A204.1 (cell line): ENCODE results near the gene ZNF205.
"Not testable (repeated sequence)": the region's sequence is repeated elsewhere in the genome, so short reads cannot be mapped to it uniquely, and the experiment has no call there.

Experiments
- FAIRE-seq: peaks from 2 replicates; lab custom pipeline; 2012; peaks lifted over from hg19 to GRCh38; lab: Jason Lieb, UNC

Gene ZNF205

DNA sequence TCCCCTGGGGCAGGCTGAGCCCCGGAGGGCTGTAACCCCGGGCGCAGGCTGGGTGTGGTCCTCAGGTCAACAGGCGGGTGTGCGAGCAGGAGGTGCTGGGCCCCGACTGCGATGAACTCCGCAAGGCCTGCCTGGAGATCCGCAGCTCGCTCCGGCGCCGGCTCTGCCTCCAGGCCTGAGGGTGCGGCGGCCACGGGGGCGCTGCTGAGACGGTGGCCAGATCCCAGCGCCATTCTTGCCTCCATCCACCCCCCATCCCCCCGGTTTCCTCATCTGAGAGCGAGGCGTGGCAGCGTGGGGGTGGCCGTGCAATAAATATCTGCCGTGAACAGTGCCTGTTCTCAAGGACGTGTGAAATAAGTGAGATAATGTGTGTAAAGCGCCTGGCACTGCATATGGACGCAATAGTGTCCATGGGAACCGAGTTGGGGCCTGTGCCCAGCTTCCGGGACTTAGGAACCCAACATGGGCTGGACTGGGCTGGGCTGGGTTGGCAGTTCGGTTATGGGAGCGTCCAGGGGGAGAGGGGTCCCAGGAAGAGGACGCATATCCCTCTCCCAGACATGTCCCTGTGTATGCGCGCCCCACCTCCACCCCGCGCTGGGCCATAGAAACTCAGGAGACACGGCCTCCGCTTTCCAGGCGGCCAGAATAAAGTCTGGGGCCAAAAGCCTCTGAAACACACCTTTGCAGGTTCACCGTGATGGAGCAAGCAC is 37.4 kb downstream of the ZNF205 start:
- FAIRE-seq, result no peak

DNA sequence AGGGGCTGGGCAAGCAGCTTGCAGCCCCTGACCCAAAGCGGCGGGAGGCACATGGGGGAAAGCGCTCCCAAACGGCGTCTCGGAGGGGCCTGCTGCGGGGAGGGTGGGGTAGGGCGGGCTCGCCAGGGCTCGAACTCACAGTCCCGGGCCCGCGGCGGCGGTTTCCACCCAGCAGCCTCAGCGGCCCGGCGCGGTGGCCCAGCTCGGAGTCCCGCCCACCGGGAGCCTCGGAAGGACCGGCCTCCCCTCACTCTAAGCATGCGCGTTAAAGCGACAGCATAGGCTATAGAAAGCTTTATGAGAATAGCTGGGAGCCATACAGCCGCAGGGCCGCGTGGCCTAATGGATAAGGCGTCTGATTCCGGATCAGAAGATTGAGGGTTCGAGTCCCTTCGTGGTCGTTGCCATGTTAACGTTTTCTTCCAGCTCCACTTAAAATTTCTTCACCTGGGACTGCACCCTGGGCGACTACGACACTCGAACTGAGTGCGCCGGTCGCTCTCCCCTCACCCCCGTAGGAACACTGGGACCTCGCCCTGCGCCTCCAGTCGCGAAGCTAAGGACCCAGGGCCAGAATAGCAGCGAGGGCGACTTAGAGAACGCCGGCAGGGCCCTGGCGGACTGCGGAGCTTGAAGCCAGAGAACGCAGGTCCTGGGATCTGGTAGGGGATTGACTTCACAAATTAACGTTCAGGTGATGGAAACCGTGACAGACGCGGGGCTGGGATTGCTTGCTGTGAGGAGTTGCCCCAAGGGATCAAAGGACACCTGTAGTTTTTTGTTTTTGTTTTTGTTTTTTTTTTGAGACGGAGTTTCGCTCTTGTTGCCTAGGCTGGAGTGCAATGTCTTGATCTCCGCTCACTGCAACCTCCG is 38.2 kb downstream of the ZNF205 start:
- FAIRE-seq, result no peak

DNA sequence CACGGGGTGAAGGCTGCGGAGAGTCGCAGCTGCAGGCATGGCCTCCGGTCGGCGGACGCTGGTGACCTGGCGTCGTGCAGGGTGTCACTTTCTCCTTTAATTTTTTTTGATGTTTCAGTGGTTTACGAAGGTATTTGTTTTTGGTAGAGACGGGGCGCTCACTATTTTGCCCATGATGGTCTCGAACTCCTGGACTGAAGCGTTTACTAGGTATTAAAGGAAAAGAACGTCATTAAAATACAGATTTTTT is 39.6 kb downstream of the ZNF205 start:
- no peak for FAIRE-seq

DNA sequence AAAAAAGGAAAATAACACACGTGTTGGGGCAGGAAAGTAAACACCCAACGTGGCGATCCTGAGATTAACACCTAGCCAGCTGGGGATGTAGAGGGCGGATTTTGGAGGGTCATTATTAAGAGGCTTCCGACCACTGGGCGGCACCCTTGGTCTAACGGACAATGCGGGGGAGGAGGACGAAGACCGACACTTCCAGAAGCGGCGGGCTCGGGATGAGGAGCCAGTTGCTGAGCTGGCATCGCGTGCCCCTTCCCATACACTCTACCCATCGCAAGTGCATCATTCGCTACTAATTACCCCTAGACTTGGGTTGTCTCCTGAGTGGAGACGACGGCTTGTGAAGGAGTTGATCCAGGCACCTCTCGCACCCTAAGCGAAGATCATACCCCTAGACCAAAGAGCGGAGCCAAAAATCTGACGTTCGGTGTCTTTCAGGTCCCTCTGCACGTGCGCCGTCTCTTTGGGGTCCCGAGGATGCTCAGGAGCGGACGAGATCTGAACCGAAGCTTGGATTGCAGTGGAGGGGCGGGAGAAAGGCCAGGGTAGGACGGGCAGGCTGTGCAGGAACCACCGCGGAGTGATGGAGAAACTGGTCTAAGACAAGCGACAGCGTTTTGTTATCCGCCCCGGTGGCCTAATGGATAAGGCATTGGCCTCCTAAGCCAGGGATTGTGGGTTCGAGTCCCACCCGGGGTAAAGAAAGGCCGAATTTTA is 40.0 kb downstream of the ZNF205 start:
- FAIRE-seq, result no peak

DNA sequence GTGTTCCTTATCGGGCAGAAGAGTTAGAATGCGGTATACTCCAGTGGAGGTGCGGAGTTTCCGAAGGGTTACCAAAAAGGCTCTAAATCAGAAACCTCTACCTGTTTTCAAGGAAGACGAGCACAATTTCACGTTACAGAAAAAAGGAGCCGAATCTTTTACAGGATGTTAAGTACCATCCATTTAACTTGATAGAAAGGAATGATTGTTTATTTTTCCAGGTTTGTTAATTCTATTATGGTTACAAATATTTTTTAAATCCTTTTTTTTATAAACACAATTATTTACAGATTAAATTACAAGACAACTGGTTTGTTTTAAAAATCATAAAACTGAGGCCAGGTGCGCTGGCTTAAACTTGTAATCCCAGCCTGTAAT is 40.6 kb downstream of the ZNF205 start:
- FAIRE-seq, result no peak

DNA sequence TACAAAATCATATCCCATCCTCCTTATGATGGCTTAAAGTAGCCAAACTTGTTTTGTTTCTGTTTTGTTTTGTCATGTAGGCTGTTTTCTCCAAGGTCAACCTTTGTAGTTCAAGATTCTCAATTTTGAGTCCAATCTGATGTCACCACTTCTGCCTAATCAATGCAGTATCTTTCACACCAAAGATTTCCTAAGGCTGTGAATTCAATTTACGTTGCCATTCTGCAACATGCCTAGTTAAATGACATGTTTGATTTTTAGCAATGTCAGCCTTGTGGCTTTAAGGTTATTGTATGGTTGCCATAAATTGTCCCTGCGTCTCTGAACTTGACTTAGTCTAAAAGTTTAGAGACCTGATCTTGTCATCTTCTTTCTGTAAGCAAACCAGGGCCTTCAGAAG is 42.8 kb downstream of the ZNF205 start:
- no peak for FAIRE-seq

DNA sequence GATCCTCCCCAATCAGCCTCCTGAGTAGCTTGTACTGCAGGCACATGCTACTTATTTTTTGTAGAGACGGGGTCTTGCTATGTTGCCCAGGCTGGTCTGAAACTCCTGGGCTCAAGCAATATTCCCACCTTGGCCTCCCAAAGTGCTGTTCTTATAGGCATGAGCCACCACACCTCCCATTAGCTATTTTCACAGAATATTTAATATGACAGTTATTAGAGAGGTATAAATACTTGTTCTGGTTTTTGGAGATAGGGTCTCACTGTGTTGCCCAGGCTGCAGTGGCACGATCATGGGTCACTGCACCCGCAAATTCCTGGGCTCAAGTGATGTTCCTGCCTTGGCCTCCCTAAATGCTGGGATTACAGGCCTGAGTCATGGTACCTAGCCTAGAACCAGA is 43.6 kb downstream of the ZNF205 start:
- no peak for FAIRE-seq

DNA sequence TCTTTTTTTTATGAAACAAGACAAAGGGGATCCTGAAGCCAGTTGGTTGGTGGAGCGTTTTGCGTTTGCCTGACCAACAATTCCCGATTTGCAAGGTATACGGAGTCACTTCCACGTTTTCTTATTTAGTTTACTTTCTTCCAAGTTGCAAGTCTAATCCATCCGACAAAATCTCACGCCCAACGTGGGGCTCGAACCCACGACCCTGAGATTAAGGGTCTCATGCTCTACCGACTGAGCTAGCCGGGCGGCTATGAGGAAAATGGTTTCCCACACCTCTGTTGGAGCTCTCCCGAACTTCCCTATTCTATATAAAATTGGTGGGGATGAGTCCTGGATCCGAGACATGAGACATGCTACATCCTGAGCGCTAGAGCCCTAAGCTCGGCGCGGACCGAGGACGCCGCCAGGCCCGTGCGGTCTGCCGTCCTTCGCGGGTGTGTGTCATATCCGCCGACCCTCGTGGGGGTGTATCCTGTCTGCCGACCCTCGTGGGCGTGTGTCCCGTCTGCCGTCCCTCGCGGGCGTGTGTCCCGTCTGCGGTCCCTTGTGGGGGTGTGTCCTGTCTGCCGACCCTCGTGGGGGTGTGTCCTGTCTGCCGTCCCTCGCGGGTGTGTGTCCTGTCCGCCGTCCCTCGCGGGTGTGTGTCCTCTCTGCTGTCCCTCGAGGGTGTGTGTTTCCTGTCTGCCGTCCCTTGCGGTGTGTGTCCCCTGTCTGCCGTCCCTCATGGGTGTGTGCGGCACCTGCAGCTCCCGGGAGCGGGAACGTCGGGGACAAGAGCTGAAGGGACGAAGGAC is 45.0 kb downstream of the ZNF205 start:
- FAIRE-seq, result peak; percentile 96

DNA sequence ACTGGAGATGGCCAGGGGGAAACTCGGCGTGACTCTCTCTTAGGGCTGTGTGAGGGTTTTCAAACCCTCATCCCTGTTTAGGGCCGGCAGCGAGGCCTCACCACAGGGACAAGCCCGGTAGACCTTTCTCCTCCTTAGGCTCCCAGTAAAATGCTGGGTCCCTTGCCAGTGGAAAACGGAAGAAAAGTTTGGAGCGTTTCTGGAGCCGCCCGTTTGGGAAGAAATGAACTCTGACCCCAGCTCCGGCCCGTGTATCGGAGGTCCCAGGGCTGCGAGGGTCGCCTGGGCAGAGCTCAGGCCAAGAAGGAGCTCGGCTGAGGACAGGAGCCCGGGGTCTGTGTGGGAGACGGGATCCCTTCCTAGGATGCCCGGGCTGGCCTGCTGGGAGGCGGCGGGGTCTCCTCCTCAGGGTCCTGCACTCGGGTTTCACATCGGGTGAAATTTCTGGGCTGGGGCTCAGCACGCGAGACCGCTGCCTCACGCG is 45.7 kb downstream of the ZNF205 start:
- no peak for FAIRE-seq

DNA sequence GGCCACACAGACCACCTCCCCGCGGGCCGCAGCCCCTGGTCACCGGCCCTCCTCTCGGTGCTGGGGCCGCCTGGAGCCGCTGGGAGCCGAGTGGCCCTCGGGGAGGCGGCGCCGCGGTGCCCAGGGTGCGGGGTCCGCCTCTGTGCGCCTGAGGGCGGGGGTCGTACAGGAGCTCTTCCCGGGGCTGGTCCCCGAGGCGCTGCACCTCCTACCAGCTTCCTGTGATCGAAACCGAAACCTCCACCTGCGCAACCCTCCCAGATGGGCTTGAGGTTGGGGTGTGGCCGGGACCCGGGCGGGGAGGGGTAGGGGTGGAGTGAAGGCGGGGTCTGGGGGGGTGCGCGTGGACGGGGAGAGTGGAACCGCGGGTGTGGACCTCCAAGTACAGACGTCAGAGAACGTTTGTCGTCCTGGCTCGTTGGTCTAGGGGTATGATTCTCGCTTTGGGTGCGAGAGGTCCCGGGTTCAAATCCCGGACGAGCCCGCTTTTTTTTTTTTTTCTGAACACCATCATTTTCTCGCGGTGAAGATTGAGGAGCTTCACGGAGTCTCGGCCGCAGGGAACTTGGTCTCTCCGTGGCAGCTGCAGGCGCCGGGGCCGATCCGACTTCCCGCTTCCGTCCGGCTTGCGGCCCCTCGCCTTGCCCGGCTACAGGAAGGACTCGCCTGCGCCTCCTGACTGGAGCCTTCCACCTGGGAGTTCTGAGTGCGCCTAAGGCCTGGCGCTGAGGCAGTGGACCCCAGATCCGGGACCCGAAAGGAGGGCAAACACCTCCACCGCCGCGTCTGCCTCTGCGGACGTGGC is 46.3 kb downstream of the ZNF205 start:
- no peak for FAIRE-seq

DNA sequence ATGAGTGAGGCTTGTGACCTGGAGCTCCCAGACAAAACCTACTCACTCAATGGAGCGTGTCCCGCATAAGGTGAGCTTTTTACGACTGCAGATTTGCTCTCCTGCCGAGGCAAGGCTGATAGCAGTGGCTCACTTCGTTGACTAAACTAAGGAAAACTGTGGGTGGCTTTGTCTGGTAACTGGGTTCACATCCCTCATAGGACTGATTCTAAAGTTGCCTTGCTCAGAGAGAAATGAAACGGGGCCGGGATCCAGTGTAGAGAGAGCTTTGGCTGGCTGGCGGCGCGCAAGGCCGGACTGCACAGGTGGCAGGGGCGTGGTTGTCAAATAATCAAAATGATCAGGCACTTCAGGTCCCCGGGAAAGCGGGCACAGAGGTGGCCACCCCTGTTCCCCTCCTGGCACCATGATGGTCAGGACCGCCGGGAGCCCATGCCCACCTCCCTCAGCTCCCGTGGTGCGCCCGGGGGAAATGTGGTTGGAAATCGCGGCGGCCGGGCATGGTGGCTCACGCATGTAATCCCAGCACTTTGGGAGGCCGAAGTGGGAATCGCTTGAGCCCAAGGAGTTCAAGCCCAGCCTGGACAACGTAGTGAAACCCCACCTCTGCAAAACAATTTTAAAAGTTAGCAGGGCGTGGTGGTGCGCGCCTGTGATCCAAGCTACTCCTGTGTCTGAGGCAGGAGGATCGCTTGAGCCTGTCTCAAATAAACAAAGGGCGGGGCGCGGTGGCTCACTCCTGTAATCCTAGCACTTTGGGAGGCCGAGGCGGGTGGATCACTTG is 49.0 kb downstream of the ZNF205 start:
- FAIRE-seq, result no peak

DNA sequence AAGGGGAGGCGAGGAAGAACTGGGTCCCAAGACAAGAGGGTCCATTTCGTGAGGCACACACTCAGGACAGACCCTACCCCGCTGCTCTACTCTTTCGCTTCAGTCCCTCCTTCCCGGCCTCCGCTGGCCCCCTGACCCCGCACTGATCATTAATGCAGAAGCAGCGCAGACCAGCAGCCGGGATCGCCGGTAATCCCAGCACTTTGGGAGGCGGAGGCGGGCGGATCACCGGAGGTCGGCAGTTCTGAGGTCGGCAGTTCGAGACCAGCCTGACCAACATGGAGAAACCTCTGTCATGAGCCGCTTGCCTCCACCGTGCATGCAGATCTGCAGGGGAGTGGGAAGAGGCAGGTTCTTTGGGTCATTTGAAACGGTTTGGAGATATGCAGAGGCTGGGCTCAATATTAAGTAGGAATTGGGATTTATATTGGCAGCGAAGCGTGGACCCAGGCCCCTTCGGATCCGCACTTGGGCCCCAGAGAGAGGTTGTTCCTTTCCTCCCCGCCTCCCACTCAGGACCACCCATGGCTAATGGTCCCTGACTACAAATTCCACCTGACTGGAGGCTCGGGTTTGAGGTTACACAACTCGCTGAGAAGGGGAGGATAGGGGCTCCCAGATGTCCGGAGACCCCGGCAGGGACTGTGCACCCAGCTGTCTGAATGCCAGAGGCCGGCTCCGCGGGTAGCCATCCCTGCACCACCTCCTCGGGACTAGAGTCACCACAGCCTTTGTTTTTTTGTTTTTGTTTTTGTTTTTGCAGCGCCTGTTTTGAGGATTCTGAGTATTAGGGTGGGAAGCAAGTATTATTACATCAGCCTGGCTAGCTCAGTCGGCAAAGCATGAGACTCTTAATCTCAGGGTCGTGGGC is 52.0 kb downstream of the ZNF205 start:
- no peak for FAIRE-seq

DNA sequence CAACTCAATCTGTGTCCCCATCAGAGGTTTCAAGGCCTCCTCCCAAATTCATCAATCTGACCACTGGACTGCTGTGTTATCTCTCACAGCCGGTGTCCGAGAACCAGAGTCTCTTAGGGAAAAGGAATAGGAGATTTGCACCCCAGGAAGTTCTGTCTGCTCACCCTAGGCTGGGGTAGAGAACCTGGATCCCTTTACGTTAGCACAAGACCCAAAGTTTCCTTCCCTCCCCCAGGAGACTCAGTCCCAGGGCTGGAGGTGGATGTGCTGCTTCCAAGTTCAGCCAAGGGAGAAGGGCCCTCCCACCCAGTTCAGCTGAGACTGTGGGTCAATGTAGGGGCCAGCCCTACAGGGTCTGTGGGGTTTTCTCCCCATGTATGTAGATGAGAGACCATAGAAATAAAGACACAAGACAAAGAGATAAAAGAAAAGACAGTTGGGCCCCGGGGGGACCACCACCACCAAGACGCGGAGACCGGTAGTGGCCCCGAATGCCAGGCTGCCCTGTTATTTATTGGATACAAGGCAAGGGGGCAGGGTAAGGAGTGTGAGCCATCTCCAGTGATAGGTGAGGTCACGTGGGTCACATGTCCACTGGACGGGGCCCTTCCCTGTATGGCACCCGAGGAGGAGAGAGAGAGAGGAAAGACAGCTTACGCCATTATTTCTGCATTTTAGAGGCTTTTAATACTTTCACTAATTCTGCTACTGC is 52.9 kb downstream of the ZNF205 start:
- FAIRE-seq, result no peak

DNA sequence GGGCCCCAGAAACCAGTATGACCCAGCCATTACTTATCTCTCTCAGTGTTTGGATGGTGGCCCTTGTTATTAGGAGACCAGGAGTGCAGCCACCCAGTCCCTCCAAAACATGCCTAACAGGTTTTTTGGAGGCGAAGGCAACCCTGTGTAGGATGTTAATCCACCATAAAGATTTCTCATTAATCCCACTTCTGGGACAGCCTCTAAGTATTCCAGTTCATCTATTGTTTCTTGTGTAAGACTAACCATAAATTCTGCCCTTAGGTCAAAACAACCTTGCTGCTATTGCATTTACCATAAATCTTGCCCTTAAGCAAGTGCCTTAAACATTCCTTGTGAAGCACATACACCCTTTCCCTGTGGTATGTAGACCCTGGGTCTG is 54.1 kb downstream of the ZNF205 start:
- no peak for FAIRE-seq

DNA sequence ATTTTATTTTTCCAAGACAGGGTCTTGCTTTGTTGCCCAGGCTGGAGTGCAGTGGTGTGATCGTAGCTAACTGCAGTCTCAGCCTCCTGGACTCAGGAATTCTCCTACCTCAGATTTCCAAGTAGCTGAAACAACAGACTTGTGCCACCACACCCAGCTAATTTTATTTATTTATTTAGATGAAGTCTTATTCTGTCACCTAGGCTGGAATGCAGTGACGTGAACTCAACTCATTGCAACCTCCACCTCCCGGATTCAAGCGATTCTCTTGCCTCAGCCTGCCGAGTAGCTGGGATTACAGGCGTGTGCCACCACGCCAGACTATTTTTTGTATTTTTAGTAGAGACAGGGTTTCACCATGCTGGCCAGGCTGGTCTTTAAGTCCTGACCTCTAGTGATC is 56.3 kb downstream of the ZNF205 start:
- not testable (repeated sequence) for FAIRE-seq
